Measurements from ENCODE around the gene ZBTB9. TPM values are rescaled to one million over a fixed set of nuclear protein-coding genes. Genes with fewer than 3 reads are reported as not detected.

The ZBTB9 gene
- polyA plus RNA-seq, 1 of the 3 experiments (the other 2 are of a cell fraction), result 5.7 TPM

DNA sequence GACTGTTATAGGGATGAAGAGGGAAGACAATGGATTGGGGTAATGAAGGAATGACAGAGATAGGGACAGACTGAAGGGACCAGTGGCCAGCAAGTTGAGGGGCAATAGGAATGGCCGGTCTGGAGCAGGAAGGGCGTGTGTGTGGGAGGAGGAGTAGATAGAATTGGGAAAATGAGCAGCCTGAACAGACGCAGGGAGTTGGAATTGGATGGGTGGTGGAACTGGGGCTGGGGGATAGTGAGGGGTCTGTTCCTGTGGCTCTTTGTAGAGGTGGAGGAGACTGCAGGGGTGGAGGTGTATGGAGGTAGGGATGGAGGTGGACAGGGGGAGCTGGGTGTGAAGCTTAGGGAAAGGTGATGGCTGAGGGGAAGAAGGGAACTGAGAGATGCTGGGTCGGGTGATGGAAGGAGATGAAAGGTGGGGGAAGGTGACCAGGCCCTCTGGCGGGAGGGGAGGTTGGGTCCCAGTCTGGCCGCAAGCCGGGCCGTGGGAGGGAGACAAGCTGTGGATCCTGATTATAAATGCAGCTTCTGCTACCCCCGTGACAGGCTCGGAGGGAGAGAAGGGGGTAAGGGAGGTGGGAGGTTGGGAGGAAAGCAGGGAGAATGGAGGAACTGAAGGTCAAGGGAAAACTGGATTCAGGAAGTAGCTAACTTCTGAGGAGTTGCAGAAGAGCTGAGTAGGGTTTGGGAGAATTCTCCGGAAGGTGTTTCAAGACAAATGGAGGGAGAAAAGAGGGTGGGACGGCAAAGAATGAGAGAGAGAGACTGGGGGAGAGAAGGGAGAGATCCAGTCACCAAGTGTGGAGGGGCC is 29.3 kb upstream of the ZBTB9 start:
- Histone ChIP-seq H3K36me3 (replicated peaks in 1 of 2; ENCODE audit: control insufficient read depth in 1 of 2, insufficient read depth in 2 of 2, low read length in 1 of 2) (no peaks in the 10 kb centered on the region), H3K9me2 (no peaks in the 10 kb centered on the region), H3K4me1 (ENCODE audit: control insufficient read depth in 1 of 2, insufficient read depth in 2 of 2, low read depth in 1 of 2, low read length in 1 of 2) (peaks cover 18 to 43% of the 10 kb centered on the region in 2 experiments), H3K9me3 (no peaks in the 10 kb centered on the region), H3K27ac (ENCODE audit: low read depth in 2 of 2, low read length in 1 of 2) (peak overlapping the region; percentile 89 to 90), H3K4me2 (peak overlapping the region; percentile 93), H3K4me3 (ENCODE audit: low read depth in 2 of 2, low read length in 1 of 2) (peak overlapping the region; percentile 54 to 72), H4K20me1 (ENCODE audit: insufficient read depth) (no peaks in the 10 kb centered on the region; the same call in 1 of the 2 replicates), H3K27me3 (ENCODE audit: insufficient read depth) (no peaks in the 10 kb centered on the region), H3K9ac (peak overlapping the region; percentile 89), H2AFZ (ENCODE audit: low read depth) (0 out of 2 replicates have a peak overlapping the region, but pooled peaks have one; percentile 35), H3F3A (replicated peaks; ENCODE audit: insufficient read depth) (peaks cover 23% of the 10 kb centered on the region), H3K79me2 (ENCODE audit: insufficient read depth) (peaks cover 26% of the 10 kb centered on the region)
- peak; percentile 32 for DNase-seq
- WGBS (ENCODE audit: low lambda C conversion rate), result 26% methylated on average over 12 of the region's 12 CpGs
- ChIA-PET POLR2A (interaction anchor here (1.1 kb wide), 1 partner anchor 148 kb away, joined by 3 read pairs; the partner anchor contains the start of gene B3GALT4), CTCF (interaction anchor here (0.5 to 2.7 kb wide), 23 partner anchors 7 to 148 kb away, joined by 3 to 22 read pairs (median 5); partner anchors contain the start of genes B3GALT4, CUTA, PFDN6 and WDR46)
- TF ChIP-seq MAX (IDR thresholded peaks at IDR 0.05; ENCODE audit: low read depth) (no peak), POLR2AphosphoS5 (IDR thresholded peaks at IDR 0.05; ENCODE audit: low read depth, low read length) (peak; percentile 66), CTCF (IDR thresholded peaks at IDR 0.05) (peak; percentile 11; the same call in 1 of the 2 replicates)

DNA sequence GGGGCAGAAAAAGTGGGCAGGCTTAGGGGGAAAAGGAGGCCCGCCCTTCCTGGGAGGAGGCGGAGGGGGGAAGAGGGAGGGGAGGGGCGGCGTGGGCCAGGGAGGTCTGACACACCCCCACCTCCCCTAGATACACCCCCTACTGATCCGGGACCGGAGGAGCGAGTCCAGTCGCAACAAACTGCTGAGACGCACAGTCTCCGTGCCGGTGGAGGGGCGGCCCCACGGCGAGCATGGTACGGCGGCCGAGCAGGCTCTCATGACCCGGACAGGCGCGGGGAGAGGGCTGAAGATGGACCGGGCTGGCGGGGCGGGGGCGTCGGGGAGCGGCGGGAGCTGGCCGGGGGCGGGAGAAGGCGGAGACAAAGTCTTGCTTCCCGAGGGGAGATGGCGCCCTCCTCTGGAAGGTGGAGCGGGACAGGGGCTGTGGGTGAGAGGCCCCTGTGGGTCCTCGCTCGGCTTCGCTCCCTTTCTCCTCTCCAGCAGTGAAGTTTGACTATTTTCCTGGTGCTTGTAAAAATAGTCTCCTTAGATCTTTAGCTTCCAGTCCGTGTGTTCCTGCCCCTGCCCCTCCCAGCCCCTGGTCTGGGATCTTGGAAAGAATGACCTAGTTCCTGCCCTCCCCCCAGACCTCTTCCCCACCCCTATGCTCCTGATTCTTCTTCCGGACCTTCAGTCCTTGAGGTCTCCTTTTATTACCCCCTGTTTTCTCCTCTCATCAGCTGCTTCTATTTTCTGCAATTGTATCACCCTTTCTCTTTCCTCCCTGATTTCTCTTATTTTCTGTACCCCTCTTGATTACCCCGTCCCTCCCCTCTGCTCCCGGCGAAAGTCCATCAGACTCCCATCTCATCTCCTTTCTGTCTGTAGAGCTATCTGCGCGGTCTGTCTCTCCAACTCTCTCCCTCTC is 28.5 kb upstream of the ZBTB9 start:
- CTCF ChIA-PET, result interaction anchor here (0.5 to 2.7 kb wide), 27 partner anchors 8 to 164 kb away, joined by 3 to 22 read pairs (median 4); partner anchors contain the start of genes B3GALT4, CUTA, PFDN6 and WDR46
- 2% methylated on average over 28 of the region's 43 CpGs for WGBS (ENCODE audit: low lambda C conversion rate)
- no peak for TF ChIP-seq MXI1 (IDR thresholded peaks at IDR 0.05; ENCODE audit: low read depth, low read length)
- TF ChIP-seq, protein P1, sequence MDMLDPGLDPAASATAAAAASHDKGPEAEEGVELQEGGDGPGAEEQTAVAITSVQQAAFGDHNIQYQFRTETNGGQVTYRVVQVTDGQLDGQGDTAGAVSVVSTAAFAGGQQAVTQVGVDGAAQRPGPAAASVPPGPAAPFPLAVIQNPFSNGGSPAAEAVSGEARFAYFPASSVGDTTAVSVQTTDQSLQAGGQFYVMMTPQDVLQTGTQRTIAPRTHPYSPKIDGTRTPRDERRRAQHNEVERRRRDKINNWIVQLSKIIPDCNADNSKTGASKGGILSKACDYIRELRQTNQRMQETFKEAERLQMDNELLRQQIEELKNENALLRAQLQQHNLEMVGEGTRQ (IDR thresholded peaks at IDR 0.05; ENCODE audit: borderline replicate concordance, low read depth, low read length), result no peak
- TF ChIP-seq, protein P2, sequence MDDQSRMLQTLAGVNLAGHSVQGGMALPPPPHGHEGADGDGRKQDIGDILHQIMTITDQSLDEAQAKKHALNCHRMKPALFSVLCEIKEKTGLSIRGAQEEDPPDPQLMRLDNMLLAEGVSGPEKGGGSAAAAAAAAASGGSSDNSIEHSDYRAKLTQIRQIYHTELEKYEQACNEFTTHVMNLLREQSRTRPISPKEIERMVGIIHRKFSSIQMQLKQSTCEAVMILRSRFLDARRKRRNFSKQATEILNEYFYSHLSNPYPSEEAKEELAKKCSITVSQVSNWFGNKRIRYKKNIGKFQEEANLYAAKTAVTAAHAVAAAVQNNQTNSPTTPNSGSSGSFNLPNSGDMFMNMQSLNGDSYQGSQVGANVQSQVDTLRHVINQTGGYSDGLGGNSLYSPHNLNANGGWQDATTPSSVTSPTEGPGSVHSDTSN (IDR thresholded peaks at IDR 0.05), result 0 out of 2 replicates have a peak, but pooled peaks have one; percentile 18
- TF ChIP-seq, protein P3, sequence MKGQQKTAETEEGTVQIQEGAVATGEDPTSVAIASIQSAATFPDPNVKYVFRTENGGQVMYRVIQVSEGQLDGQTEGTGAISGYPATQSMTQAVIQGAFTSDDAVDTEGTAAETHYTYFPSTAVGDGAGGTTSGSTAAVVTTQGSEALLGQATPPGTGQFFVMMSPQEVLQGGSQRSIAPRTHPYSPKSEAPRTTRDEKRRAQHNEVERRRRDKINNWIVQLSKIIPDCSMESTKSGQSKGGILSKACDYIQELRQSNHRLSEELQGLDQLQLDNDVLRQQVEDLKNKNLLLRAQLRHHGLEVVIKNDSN (IDR thresholded peaks at IDR 0.05; ENCODE audit: borderline replicate concordance, low read depth), result no peak
- peak; percentile 17 for TF ChIP-seq CHD2 (IDR thresholded peaks at IDR 0.05; ENCODE audit: low read length, partially characterized antibody)
- TF ChIP-seq GATA2 (CRISPR knock-in tag; IDR thresholded peaks at IDR 0.05), result no peak
- no peak for TF ChIP-seq RXRA (IDR thresholded peaks at IDR 0.05; ENCODE audit: borderline replicate concordance, low read depth)
- peak; percentile 17; the same call in 1 of the 2 replicates for TF ChIP-seq TAF1 (IDR thresholded peaks at IDR 0.05; ENCODE audit: borderline replicate concordance, low read depth, low read length)
- TF ChIP-seq RAD21 (IDR thresholded peaks at IDR 0.05; ENCODE audit: low read length), result peak; percentile 65
- TF ChIP-seq POLR2AphosphoS5 (IDR thresholded peaks at IDR 0.05; ENCODE audit: low read depth, low read length), result peak; percentile 66; the same call in 1 of the 2 replicates
- TF ChIP-seq GABPA (IDR thresholded peaks at IDR 0.05; ENCODE audit: low read depth), result peak; percentile 5; the same call in 1 of the 2 replicates
- TF ChIP-seq SMC3 (IDR thresholded peaks at IDR 0.05; ENCODE audit: low read depth, low read length), result peak; percentile 40
- TF ChIP-seq MAX (IDR thresholded peaks at IDR 0.05; ENCODE audit: low read depth), result peak; percentile 93

More for the DNA sequence above, 28.5 kb upstream of the ZBTB9 start:
- Histone ChIP-seq H3K4me2 (peak overlapping the region; percentile 93), H3K9ac (peak overlapping the region; percentile 89), H2AFZ (ENCODE audit: low read depth) (peak overlapping the region; percentile 75; the same call in 1 of the 2 replicates), H3K27ac (ENCODE audit: low read depth in 2 of 2, low read length in 1 of 2) (peak overlapping the region; percentile 89 to 90), H3K4me3 (ENCODE audit: low read depth in 2 of 2, low read length in 1 of 2) (peak overlapping the region; percentile 54 to 72), H3K27me3 (ENCODE audit: insufficient read depth) (no peaks in the 10 kb centered on the region), H3K79me2 (ENCODE audit: insufficient read depth) (peaks cover 33% of the 10 kb centered on the region), H3K36me3 (replicated peaks in 1 of 2; ENCODE audit: control insufficient read depth in 1 of 2, insufficient read depth in 2 of 2, low read length in 1 of 2) (no peaks in the 10 kb centered on the region), H3F3A (replicated peaks; ENCODE audit: insufficient read depth) (peaks cover 23% of the 10 kb centered on the region), H3K9me3 (no peaks in the 10 kb centered on the region), H3K9me2 (no peaks in the 10 kb centered on the region), H3K4me1 (ENCODE audit: control insufficient read depth in 1 of 2, insufficient read depth in 2 of 2, low read depth in 1 of 2, low read length in 1 of 2) (peaks cover 25 to 48% of the 10 kb centered on the region in 2 experiments), H4K20me1 (ENCODE audit: insufficient read depth) (no peaks in the 10 kb centered on the region; the same call in 1 of the 2 replicates)
- POLR2A ChIA-PET, result interaction anchor here (0.6 to 1.3 kb wide), 3 partner anchors 28 to 185 kb away, joined by 3 read pairs; partner anchors contain the start of genes B3GALT4 and ZBTB9
- DNase-seq, result peak; percentile 94
